Tibial nerve (tissue), 4 donors: ENCODE measurements around the gene KIF2A.

ENCODE experiments used
- EP300 ChIP-seq, 2 donors: sonication (generic); formaldehyde crosslinking; IDR thresholded peaks; one replicate each; pipeline ENCODE4 v1.6.1; 2017; ENCODE audit warnings: antibody characterized with exemption in 2 of 2, mild to moderate bottlenecking in 1 of 2
- TF ChIP-seq, protein P1 (sequence below), 5 experiments: fragments of 200-600 bp in 3 of 5; fragments of 450-650 bp in 2 of 5; sonication (generic) in 3 of 5; IDR thresholded peaks; one replicate each; pipeline ENCODE4 v1.5.1; 2016 to 2019; ENCODE audit warnings: antibody characterized with exemption in 5 of 5, mild to moderate bottlenecking in 3 of 5, moderate library complexity in 2 of 5

- TF ChIP-seq, protein P1, sequence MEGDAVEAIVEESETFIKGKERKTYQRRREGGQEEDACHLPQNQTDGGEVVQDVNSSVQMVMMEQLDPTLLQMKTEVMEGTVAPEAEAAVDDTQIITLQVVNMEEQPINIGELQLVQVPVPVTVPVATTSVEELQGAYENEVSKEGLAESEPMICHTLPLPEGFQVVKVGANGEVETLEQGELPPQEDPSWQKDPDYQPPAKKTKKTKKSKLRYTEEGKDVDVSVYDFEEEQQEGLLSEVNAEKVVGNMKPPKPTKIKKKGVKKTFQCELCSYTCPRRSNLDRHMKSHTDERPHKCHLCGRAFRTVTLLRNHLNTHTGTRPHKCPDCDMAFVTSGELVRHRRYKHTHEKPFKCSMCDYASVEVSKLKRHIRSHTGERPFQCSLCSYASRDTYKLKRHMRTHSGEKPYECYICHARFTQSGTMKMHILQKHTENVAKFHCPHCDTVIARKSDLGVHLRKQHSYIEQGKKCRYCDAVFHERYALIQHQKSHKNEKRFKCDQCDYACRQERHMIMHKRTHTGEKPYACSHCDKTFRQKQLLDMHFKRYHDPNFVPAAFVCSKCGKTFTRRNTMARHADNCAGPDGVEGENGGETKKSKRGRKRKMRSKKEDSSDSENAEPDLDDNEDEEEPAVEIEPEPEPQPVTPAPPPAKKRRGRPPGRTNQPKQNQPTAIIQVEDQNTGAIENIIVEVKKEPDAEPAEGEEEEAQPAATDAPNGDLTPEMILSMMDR (IDR thresholded peaks at IDR 0.05), result no peak
- TF ChIP-seq EP300 (IDR thresholded peaks at IDR 0.05), result no peak
Measured at GRCh38 chr5:62259699-62260250, 46.2 kb upstream of the KIF2A start.
